ENCODE results near the gene TDRD1. TPM values are rescaled to one million over a fixed set of nuclear protein-coding genes. Genes with fewer than 3 reads are reported as not detected.
A peak's percentile ranks its signal among the peaks of the same experiment; 100 is the strongest.

The TDRD1 gene
- total RNA-seq, 1 donor from 2014 or later = 0.24 TPM

DNA sequence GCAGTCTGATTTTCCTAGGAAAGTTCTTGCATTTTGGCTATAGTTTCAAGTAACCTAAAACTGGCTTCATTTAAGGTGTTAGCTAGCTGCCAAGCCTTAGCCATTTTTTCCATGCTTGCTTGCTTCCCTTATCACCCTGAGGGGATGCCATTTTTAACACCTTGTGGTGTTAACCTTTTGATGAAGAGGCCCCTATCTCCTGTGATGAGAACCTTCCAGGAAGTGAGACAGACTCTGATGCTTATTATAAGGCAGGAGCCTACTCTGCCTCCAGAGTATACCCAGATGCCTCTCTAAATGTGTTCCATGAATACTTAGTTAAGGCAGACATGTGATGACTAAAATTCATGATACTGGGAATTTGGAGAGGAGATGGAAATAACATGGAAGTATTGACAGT lies 55.0 kb downstream of the TDRD1 start:
- DNase-seq (ENCODE audit: low spot score) = no peak

GRCh38 chr10:114239117-114239993 lies 60.2 kb downstream of the TDRD1 start, which contains the start of gene VWA2:
Gene VWA2 (plus strand): TSS chr10:114239254. CDS start chr10:114248714, 9,460 bp downstream.
- no peak for DNase-seq (ENCODE audit: low spot score)

DNA sequence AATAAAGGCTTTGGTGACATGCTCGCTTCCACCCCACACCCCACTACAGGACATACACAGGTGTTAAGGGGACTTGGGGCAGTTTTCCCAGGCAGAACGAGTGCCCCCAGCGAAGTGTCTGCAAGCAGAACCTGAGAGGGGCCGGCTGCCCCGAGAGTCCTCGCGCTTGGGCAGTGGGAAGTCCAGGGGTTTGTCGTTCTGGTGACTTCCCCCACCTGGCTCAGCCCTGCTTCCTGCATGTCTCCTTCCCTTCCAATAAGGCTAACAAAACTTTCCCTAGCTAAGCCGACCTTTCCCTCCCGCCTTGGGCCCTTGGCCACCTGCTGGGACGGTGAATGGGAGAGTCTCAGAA lies 60.8 kb downstream of the TDRD1 start:
- no peak for DNase-seq (ENCODE audit: low spot score)

- DNase-seq (ENCODE audit: low spot score) = no peak
Observed at GRCh38 chr10:114242235-114242634, 63.1 kb downstream of the TDRD1 start.

- no peak for DNase-seq (ENCODE audit: low spot score)
Observed at GRCh38 chr10:114243661-114244060, 64.5 kb downstream of the TDRD1 start.

GRCh38 chr10:114244126-114244525 lies 65.0 kb downstream of the TDRD1 start:
- DNase-seq (ENCODE audit: low spot score) = no peak

- DNase-seq (ENCODE audit: low spot score) = peak; percentile 56
Observed at GRCh38 chr10:114245121-114245791, 66.1 kb downstream of the TDRD1 start.

DNA sequence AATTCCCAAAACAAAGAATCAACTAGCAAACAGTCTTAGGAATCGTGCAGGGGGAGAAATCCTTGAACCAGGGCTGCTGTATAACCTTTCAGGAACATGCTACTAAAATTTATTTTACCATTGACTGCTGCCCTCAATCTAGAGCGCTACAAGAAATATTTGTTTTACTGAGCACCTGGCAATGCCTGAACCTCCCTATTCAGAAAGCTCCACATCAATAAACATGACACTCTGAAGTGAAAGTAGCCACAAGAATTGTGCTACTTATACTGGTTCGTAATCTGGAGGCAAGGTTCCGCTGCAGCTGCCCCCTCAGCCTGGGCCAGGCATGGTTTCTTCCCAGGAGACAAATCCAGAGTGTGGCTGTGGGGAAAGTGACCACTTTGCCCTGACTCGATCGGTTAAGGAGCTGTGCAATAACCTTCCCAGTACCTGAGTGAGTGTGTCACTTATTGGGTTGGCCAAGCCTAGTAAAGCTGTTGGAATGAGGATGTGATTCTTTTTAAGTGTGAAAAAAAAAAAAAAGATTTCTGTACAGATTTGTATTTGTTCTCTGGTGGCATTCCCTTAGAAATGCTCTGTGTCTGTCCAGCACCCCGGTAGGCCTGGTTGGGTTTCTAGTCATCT lies 67.6 kb downstream of the TDRD1 start:
- DNase-seq (ENCODE audit: low spot score) = no peak

- DNase-seq (ENCODE audit: low spot score) = no peak
Observed at GRCh38 chr10:114250236-114250635, 71.1 kb downstream of the TDRD1 start.

GRCh38 chr10:114250716-114251115 lies 71.6 kb downstream of the TDRD1 start:
- no peak for DNase-seq (ENCODE audit: low spot score)

DNA sequence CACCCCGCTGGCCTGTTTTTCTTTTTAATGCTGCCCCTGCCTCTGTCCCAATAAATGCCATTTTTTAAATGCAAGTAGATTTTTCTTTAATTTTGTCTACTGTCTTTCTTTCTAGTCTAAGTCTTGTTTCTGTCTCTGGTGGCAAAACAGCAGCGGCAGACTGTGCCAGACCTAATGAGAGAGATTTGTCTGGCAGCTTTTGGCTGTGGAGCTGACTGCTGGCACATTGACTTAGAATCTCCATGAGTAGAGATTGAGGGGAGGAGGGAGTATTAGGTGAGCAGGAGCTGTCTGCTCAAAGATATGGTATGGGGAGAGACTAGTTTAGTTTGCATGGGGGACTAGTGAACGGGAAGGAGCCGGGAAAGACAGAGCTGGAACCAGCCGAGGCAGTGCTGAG lies 72.9 kb downstream of the TDRD1 start:
- no peak for DNase-seq (ENCODE audit: low spot score)

DNA sequence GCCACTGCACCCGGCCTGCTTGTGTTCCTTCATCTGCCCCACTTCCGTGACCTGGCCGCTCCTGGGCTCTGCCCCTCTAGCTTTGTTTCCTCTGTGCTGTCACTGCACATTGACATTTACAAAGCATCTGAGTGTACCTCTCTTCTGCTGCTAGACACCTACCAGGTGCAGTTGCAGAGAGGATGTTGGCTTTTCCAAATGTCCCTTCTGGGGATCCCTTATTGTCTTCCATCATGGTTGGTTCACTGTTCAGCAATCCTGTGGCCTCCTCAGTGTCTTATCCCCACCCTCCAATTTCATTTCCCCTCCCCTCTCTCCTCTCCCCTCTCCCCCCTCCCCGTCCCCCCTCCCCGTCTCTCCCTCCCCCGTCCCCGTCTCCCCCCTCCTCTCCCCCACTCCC lies 73.7 kb downstream of the TDRD1 start:
- DNase-seq (ENCODE audit: low spot score) = no peak

GRCh38 chr10:114255227-114255626 lies 76.1 kb downstream of the TDRD1 start:
- no peak for DNase-seq (ENCODE audit: low spot score)

DNA sequence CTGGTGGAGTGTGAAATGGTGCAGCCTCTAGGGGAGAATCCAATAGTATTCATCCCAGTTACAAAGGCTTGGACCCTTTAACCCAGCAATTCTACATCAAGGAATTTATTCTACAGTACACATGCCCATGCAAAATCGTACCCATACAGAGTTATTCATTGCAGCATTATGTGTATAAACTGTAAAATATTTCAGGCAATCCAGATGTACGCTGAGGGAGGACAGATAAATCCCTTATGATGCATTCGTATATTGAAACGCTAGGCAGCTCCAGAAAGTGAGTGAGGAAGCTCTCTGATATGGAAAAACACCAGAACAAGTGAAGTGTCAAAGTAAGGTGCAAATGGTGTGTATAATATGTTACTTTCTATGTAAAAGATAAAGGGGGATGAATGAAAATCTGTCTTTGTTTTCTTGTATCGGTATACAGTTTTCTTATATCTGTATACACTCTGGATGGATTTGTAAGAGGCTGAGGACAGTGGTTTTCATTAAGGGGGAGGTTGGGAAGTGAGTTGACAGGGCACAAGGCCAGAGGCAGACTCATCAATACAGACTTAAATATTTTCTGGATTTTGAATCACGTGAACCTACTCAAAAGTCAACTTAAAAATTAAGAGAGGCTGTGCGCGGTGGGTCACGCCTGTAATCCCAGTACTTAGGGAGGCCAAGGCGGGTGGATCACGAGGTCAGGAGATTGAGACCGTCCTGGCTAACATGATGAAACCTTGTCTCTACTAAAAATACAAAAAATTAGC lies 77.0 kb downstream of the TDRD1 start:
- DNase-seq (ENCODE audit: low spot score) = peak; percentile 57

GRCh38 chr10:114256822-114257221 lies 77.7 kb downstream of the TDRD1 start:
- DNase-seq (ENCODE audit: low spot score) = no peak

GRCh38 chr10:114257498-114257897 lies 78.3 kb downstream of the TDRD1 start:
- no peak for DNase-seq (ENCODE audit: low spot score)

DNA sequence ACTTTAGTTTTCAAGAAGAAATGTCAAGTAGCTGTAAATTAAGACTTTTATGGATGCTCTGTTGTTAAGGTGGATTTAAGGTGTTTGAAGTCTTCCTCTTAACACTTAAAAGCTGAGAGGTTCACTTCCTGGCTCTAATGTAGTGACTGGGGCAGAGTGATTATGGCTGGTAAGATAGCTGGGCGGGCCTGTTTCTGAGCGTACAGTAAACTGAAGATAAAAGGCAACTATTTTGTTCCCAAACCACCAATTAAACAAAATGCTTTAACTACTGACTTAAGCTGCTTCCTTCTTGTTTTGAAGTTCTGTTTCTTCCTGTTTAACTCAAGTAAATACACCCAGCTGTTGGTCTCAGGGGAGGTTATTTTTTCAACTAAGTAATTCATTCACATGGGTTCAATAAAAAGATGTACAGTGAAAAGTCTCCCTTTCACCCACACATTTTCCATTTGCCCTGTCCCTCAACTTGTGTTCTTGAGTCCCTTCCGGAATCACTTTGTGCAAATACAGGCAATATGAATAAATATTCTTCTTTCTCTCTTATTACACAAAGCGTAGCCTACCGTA lies 79.2 kb downstream of the TDRD1 start:
- DNase-seq (ENCODE audit: low spot score) = no peak

GRCh38 chr10:114259824-114260223 lies 80.7 kb downstream of the TDRD1 start:
- no peak for DNase-seq (ENCODE audit: low spot score)

- no peak for DNase-seq (ENCODE audit: low spot score)
Observed at GRCh38 chr10:114260366-114260765, 81.2 kb downstream of the TDRD1 start.

DNA sequence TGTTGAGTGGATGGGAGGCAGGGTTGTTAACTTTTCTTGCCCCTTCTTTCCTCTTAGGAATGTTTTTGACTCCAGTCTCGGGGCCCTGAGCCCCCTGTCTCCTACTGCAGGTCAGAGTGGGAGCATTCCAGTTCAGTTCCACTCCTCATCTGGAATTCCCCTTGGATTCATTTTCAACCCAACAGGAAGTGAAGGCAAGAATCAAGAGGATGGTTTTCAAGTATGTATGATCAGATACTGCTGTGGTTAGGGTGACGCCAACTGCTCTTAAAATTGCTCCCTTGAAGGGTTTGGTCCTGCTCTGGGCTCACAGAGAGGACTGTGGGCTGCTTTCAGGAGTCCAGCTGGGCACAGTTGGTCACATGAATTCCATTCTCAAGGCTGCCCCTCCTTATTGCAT lies 81.9 kb downstream of the TDRD1 start:
- no peak for DNase-seq (ENCODE audit: low spot score)

- no peak for DNase-seq (ENCODE audit: low spot score)
Observed at GRCh38 chr10:114262496-114262895, 83.3 kb downstream of the TDRD1 start.
